Activated naive CD8-positive, alpha-beta T cell treated with anti-CD3 and anti-CD28 coated beads, Interleukin-2, amount 50 U/mL, for 16 hours (primary cell): ENCODE measurements around the gene MUC4.
A peak's percentile ranks its signal among the peaks of the same experiment; 100 is the strongest.

Experiments used
- DNase-seq: peaks from one replicate; pipeline ENCODE4 v3.0.0-alpha.2; 2020; ENCODE audit warnings: low read depth, low spot score

MUC4 gene, protein sequence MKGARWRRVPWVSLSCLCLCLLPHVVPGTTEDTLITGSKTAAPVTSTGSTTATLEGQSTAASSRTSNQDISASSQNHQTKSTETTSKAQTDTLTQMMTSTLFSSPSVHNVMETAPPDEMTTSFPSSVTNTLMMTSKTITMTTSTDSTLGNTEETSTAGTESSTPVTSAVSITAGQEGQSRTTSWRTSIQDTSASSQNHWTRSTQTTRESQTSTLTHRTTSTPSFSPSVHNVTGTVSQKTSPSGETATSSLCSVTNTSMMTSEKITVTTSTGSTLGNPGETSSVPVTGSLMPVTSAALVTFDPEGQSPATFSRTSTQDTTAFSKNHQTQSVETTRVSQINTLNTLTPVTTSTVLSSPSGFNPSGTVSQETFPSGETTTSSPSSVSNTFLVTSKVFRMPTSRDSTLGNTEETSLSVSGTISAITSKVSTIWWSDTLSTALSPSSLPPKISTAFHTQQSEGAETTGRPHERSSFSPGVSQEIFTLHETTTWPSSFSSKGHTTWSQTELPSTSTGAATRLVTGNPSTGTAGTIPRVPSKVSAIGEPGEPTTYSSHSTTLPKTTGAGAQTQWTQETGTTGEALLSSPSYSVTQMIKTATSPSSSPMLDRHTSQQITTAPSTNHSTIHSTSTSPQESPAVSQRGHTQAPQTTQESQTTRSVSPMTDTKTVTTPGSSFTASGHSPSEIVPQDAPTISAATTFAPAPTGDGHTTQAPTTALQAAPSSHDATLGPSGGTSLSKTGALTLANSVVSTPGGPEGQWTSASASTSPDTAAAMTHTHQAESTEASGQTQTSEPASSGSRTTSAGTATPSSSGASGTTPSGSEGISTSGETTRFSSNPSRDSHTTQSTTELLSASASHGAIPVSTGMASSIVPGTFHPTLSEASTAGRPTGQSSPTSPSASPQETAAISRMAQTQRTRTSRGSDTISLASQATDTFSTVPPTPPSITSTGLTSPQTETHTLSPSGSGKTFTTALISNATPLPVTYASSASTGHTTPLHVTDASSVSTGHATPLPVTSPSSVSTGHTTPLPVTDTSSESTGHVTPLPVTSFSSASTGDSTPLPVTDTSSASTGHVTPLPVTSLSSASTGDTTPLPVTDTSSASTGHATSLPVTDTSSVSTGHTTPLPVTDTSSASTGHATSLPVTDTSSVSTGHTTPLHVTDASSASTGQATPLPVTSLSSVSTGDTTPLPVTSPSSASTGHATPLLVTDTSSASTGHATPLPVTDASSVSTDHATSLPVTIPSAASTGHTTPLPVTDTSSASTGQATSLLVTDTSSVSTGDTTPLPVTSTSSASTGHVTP (N-terminal part only)

GRCh38 chr3:195811756-195812155 lies at the start of gene MUC4:
TSS of gene MUC4 (minus strand) at chr3:195811929. CDS start at chr3:195811817, 112 bp downstream.
- no peak for DNase-seq

DNA sequence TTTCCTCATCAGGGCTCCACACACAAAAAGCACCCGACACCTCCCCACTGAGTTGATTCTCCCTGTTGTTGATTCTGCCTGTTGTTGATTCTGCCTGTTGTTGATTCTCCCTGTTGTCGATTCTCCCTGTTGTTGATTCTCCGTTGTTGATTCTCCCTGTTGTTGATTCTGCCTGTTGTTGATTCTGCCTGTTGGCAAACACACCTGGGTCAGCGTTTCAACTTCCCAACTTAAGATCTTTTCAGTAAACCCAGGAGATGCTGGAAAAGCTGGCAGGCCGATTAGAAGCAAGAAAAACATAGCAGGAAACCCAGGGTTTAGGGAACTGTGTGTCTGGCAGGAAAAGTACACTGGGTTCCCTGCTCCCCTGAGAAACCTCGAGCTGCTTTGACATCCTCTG lies 48.7 kb upstream of the MUC4 start:
- no peak for DNase-seq

GRCh38 chr3:195859846-195860411 lies 48.2 kb upstream of the MUC4 start:
- DNase-seq = no peak

DNA sequence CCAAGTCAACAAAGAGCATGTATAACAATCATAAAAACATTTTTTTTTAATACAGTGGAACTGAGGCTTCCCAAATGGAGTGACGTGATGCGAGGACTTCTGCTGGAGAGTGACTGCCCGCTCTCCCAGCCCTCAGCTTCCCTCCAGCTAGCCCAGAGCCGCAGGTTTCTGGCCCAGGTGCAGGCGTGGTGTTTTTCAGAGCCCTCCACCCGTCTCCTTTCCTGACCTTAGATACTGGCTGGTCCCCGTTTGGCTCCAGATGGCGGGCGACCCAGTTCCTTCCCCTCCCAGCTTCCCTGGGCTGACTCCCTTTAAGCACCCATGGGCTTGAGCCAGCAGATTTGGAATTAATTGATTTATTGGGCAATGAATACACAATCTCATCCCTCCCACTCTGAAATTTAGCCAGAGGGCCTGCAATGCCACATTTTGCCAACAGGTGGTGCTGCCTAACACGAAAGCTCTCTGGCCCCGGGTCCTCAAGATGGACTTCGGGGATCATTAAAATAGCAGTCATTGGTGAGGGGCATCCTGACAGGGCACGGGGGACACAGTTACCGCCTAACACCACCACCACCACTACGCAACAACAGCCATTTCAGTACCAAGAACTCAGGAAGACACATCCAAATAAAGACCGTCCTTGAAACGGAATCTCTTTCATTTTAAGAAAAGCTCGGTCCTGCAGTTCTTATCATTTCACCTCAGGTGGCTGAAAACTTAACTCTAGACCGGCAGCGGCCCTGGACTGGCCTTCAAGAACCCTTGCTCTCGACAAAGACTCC lies 47.5 kb upstream of the MUC4 start:
- peak; percentile 60 for DNase-seq

- DNase-seq = no peak
Measured at GRCh38 chr3:195856410-195857084, 44.8 kb upstream of the MUC4 start.

DNA sequence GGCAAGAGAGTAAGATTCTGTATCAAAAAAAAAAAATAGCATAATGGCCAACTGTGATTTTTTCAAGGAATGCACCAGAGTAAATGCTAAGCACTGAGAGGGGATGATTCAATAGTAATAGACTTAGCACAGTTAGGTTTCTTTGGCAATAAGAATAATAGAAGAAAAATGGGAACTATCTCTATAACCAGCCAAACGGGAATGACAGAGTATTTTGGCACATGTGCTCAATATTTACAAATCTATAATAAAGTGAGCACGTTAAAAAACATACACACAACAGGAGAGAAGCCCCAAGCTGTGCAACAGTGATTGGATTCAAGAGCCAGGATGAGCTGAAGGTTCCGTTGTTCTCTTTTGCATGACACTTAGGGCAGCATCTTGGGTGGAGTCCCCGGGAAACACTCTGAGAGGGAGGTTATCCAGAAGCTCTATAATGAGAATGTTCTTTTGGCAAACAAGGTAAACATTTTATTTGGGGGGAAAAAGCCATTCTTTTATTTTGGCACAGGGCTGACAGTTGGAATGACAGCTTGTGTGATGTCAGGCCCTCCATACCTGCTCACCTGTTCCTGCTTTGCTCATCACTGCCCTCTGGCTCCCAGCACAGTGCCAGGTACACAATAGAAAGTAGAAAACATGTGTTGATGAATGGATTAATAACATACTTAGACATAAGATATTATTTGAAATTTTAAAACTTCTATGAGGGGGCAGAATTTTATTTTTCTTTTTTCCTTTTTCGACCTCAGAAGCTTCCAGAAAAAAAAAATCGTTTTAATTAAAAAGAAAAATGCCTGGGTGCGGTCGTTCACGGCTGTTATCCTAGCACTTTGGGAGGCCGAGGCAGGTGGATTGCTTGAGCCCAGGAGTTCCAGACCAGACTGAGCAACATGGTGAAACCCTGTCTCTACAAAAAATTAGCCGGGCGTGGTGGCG lies 44.0 kb upstream of the MUC4 start:
- no peak for DNase-seq

GRCh38 chr3:195854628-195855294 lies 43.0 kb upstream of the MUC4 start:
- DNase-seq = no peak

DNA sequence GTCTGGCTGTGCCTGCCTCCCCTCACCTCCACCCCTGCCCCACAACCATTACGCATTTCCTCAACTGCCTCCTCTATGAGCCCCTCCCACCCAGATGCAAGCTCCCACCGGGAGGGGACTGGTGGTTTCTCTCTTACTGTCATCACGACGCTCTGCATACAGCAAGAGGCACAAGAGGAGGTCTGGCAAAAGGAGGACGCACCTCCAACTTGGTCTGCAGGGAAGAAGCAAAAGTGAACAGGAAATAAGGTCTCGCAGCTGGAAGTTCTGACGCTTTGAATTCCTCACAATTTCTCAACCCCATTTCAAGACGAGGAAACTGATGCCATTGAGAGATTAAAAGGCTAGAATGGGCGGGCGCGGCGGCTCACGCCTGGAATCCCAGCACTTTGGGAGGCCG lies 42.3 kb upstream of the MUC4 start:
- DNase-seq = no peak

GRCh38 chr3:195853036-195853435 lies 41.3 kb upstream of the MUC4 start:
- no peak for DNase-seq

- DNase-seq = peak; percentile 77
Measured at GRCh38 chr3:195850857-195851543, 39.3 kb upstream of the MUC4 start.

- no peak for DNase-seq
Measured at GRCh38 chr3:195849322-195850074, 37.8 kb upstream of the MUC4 start.

GRCh38 chr3:195847055-195847950 lies 35.6 kb upstream of the MUC4 start:
- DNase-seq = no peak

GRCh38 chr3:195845483-195845882 lies 33.8 kb upstream of the MUC4 start:
- DNase-seq = no peak

- no peak for DNase-seq
Measured at GRCh38 chr3:195844671-195845218, 33.0 kb upstream of the MUC4 start.

- no peak for DNase-seq
Measured at GRCh38 chr3:195839260-195840010, 27.7 kb upstream of the MUC4 start.
